ENCODE results near the gene TALDO1.

Gene TALDO1

GRCh38 chr11:772429-773390, 25.4 kb downstream of the TALDO1 start:
- H3K4me1 ChIP-seq (ENCODE audit: control insufficient read depth, insufficient read depth, low read length, poor library complexity, severe bottlenecking), result peaks cover 9% of the 10 kb centered on the region
- H3K4me3 ChIP-seq (ENCODE audit: extremely low read depth, insufficient read depth, low read length, poor library complexity, severe bottlenecking), result no peak overlapping the region
- H3K27ac ChIP-seq (ENCODE audit: low read depth, low read length, severe bottlenecking), result no peak overlapping the region
- peaks cover 60% of the 10 kb centered on the region for H3K36me3 ChIP-seq (ENCODE audit: control insufficient read depth, insufficient read depth, low read length)
- no peaks in the 10 kb centered on the region for H3K9me3 ChIP-seq (ENCODE audit: control insufficient read depth, low read length)
- WGBS, 2 experiments (ENCODE audit: insufficient coverage in 2 of 2), result 89 to 90% methylated on average over 34 of the region's 34 CpGs

GRCh38 chr11:773425-773824, 26.2 kb downstream of the TALDO1 start:
- 93 to 100% methylated on average over 5 of the region's 5 CpGs for WGBS, 2 experiments (ENCODE audit: insufficient coverage in 2 of 2)
- H3K9me3 ChIP-seq (ENCODE audit: control insufficient read depth, low read length), result no peaks in the 10 kb centered on the region
- no peak overlapping the region for H3K4me3 ChIP-seq (ENCODE audit: extremely low read depth, insufficient read depth, low read length, poor library complexity, severe bottlenecking)
- peaks cover 60% of the 10 kb centered on the region for H3K36me3 ChIP-seq (ENCODE audit: control insufficient read depth, insufficient read depth, low read length)
- no peak overlapping the region for H3K27ac ChIP-seq (ENCODE audit: low read depth, low read length, severe bottlenecking)
- H3K4me1 ChIP-seq (ENCODE audit: control insufficient read depth, insufficient read depth, low read length, poor library complexity, severe bottlenecking), result peaks cover 9% of the 10 kb centered on the region

DNA sequence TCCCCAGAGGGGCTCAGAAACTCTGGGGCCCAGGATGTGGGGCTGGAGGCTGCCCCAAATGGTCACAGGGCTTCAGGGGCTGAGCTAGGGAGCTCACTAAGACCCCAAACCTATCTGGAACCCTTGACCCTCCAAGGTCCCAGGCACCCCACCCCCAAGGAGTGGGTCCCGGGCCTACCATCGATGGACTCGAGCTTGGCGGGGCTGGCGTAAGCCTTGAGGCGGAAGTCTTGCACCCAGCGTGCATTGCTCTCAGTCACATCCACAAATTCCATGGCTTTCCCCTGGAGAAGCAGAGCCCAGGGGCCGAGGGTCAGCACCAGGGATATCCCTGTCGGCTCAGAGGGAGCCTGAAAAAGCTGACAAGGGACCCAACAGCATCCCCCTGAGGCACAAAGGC, 26.6 kb downstream of the TALDO1 start:
- 97 to 98% methylated on average over 9 of the region's 9 CpGs for WGBS, 2 experiments (ENCODE audit: insufficient coverage in 2 of 2)
- peaks cover 9% of the 10 kb centered on the region for H3K4me1 ChIP-seq (ENCODE audit: control insufficient read depth, insufficient read depth, low read length, poor library complexity, severe bottlenecking)
- no peaks in the 10 kb centered on the region for H3K9me3 ChIP-seq (ENCODE audit: control insufficient read depth, low read length)
- peaks cover 58% of the 10 kb centered on the region for H3K36me3 ChIP-seq (ENCODE audit: control insufficient read depth, insufficient read depth, low read length)
- no peak overlapping the region for H3K27ac ChIP-seq (ENCODE audit: low read depth, low read length, severe bottlenecking)
- H3K4me3 ChIP-seq (ENCODE audit: extremely low read depth, insufficient read depth, low read length, poor library complexity, severe bottlenecking), result no peak overlapping the region

DNA sequence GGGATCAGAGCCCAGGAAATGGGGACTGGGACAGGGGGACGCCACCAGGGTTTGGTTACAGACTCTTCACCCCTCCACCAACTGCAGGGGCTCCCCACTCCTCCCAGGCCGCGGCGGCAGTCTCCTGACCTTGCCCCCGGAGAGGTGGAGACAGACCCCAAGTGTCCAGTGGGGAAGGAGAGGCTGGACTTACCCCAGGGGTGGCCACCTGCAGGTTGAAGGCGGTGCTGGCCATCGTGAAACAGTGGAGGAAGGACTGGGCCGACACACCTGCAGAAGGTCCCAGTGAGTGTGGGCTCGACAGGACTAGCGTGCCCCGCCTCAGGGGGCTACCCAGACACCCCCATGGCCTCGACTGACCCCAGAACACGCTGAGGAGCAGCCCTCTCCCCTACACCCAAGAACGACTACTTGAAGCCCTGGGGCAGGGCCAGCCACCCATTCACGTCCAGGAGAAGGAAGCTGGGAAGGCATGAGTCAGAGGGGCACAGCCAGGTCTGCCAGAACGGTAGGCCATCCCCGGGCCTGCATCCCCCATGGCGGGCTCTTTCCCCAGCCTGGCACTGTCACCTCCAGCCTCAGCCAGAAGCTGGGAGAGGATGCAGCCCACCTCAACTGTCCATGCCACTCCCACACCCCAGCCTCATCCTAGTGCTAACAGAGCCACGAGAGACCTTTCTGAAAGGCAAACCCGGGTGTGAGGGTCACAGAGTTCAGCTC, 27.8 kb downstream of the TALDO1 start:
- Histone ChIP-seq H3K4me3 (ENCODE audit: extremely low read depth, insufficient read depth, low read length, poor library complexity, severe bottlenecking) (peak overlapping the region; percentile 93), H3K9me3 (ENCODE audit: control insufficient read depth, low read length) (no peaks in the 10 kb centered on the region), H3K4me1 (ENCODE audit: control insufficient read depth, insufficient read depth, low read length, poor library complexity, severe bottlenecking) (peaks cover 9% of the 10 kb centered on the region), H3K36me3 (ENCODE audit: control insufficient read depth, insufficient read depth, low read length) (peaks cover 59% of the 10 kb centered on the region), H3K27ac (ENCODE audit: low read depth, low read length, severe bottlenecking) (no peak overlapping the region)
- WGBS, 2 experiments (ENCODE audit: insufficient coverage in 2 of 2), result 83 to 88% methylated on average over 13 to 17 of the region's 20 CpGs

GRCh38 chr11:776263-776560, 28.9 kb downstream of the TALDO1 start:
- H3K9me3 ChIP-seq (ENCODE audit: control insufficient read depth, low read length), result no peaks in the 10 kb centered on the region
- WGBS, 2 experiments (ENCODE audit: insufficient coverage in 2 of 2), result 24 to 42% methylated on average over 5 to 9 of the region's 11 CpGs
- peak overlapping the region; percentile 93 for H3K4me3 ChIP-seq (ENCODE audit: extremely low read depth, insufficient read depth, low read length, poor library complexity, severe bottlenecking)
- peaks cover 9% of the 10 kb centered on the region for H3K4me1 ChIP-seq (ENCODE audit: control insufficient read depth, insufficient read depth, low read length, poor library complexity, severe bottlenecking)
- H3K27ac ChIP-seq (ENCODE audit: low read depth, low read length, severe bottlenecking), result no peak overlapping the region
- peaks cover 51% of the 10 kb centered on the region for H3K36me3 ChIP-seq (ENCODE audit: control insufficient read depth, insufficient read depth, low read length)

DNA sequence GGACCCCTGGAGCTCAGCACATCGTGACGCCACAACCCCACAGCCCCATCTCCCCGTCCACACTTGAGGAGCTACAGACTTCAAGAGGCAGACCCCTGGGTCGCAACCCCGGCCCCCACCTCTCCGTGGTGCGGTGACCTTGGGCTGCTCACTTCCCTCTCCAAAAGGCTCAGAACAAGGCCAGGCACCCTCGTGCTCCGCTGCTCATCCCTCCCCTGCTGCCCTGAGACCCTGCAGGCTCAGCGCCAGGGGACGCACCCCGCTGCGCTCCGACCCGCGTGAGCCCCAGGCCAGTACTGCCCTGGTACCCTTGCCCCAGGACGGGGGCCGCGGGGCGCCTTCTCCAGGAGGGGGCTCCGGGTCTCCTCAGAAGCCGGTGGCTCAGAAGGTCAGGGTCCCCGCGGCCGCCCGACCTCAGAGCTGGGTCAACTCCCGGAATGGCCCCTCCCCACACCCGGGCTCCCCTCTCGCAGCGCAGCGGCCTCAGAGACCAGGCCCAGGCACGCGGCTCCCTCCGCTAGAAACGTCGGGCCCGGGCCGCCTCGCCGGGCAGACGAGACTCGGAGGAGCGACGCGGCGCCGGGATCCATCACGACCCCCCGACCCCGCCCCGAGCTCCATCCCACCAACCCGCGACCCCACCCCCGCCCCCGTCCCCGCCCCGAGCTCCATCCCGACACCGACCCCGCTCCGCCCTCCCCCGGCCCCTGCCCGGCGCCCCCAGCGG, 29.5 kb downstream of the TALDO1 start:
- Histone ChIP-seq H3K9me3 (ENCODE audit: control insufficient read depth, low read length) (no peaks in the 10 kb centered on the region), H3K36me3 (ENCODE audit: control insufficient read depth, insufficient read depth, low read length) (peaks cover 46% of the 10 kb centered on the region), H3K27ac (ENCODE audit: low read depth, low read length, severe bottlenecking) (peak overlapping the region; percentile 86), H3K4me1 (ENCODE audit: control insufficient read depth, insufficient read depth, low read length, poor library complexity, severe bottlenecking) (peaks cover 9% of the 10 kb centered on the region), H3K4me3 (ENCODE audit: extremely low read depth, insufficient read depth, low read length, poor library complexity, severe bottlenecking) (peak overlapping the region; percentile 93)
- 0 to 1% methylated on average over 34 to 38 of the region's 65 CpGs for WGBS, 2 experiments (ENCODE audit: insufficient coverage in 2 of 2)

DNA sequence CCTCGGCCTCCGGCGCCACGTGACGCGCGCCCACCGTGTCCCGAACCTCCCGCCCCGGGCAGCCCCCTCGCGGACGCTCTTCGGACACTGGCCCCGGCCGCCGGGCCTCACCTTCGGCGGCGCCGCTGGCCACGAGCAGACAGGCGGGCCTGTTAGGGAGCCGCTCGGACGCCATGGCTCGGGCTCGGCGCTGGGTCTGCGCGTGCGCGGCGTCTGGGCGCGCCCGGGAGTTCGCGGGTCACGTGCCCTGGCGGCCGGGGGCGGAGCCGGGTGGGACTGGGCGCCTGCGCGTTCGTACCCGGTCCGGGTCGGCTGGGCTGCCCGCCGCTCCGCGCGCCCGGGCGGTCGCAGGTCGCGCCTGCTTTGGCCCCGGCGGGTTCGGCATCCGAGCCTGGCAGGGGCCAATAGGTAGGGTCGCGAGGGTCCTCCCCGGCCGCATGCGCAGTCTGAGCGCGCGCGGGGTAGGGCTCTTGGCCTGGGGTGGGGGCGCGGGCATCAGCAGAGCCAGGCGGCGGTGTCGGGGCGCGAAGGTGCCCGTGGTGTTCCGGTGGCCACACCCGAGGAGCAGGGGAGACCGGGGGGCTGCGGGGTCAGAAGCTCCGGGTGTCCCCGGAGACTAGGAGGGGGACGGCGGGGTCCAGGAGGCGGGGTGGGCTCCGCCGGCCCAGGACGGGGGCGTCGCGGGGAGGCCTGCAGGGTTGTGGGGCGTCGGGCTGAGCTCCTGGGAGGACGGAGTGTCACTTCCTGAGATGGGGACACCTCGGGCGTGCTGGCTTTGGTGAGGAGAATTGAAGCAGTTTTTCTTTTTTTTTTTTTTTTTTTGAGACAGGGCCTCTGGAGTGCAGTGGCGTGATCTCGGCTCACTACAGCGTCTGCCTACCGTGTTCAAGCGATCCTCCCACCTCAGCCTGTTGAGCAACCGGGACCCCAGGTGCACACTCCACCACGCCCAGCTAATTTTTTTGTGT, 30.3 kb downstream of the TALDO1 start, which contains the start of gene GATD1:
Gene GATD1, minus strand, starts transcription at position 200 of the 968 bp plus-strand sequence. Its CDS starts 25 bp downstream, at position 175.
- H3K4me3 ChIP-seq (ENCODE audit: extremely low read depth, insufficient read depth, low read length, poor library complexity, severe bottlenecking), result peak within 1 kb of the TSS; percentile 93
- peak within 1 kb of the TSS; percentile 86 for H3K27ac ChIP-seq (ENCODE audit: low read depth, low read length, severe bottlenecking)
- peaks cover 38% of the 10 kb centered on the region for H3K36me3 ChIP-seq (ENCODE audit: control insufficient read depth, insufficient read depth, low read length)
- H3K4me1 ChIP-seq (ENCODE audit: control insufficient read depth, insufficient read depth, low read length, poor library complexity, severe bottlenecking), result peaks cover 9% of the 10 kb centered on the region
- WGBS, 2 experiments (ENCODE audit: insufficient coverage in 2 of 2), result 0 to 2% methylated on average over 43 to 103 of the region's 110 CpGs
- no peaks in the 10 kb centered on the region for H3K9me3 ChIP-seq (ENCODE audit: control insufficient read depth, low read length)

- 95% methylated on average over 18 of the region's 23 CpGs for WGBS, 2 experiments (ENCODE audit: insufficient coverage in 2 of 2)
- Histone ChIP-seq H3K27ac (ENCODE audit: low read depth, low read length, severe bottlenecking) (no peak overlapping the region), H3K9me3 (ENCODE audit: control insufficient read depth, low read length) (no peaks in the 10 kb centered on the region), H3K4me1 (ENCODE audit: control insufficient read depth, insufficient read depth, low read length, poor library complexity, severe bottlenecking) (peaks cover 13% of the 10 kb centered on the region), H3K4me3 (ENCODE audit: extremely low read depth, insufficient read depth, low read length, poor library complexity, severe bottlenecking) (no peak overlapping the region), H3K36me3 (ENCODE audit: control insufficient read depth, insufficient read depth, low read length) (peaks cover 22% of the 10 kb centered on the region)
These were observed 32.0 kb downstream of the TALDO1 start for GRCh38 chr11:778976-779954.

DNA sequence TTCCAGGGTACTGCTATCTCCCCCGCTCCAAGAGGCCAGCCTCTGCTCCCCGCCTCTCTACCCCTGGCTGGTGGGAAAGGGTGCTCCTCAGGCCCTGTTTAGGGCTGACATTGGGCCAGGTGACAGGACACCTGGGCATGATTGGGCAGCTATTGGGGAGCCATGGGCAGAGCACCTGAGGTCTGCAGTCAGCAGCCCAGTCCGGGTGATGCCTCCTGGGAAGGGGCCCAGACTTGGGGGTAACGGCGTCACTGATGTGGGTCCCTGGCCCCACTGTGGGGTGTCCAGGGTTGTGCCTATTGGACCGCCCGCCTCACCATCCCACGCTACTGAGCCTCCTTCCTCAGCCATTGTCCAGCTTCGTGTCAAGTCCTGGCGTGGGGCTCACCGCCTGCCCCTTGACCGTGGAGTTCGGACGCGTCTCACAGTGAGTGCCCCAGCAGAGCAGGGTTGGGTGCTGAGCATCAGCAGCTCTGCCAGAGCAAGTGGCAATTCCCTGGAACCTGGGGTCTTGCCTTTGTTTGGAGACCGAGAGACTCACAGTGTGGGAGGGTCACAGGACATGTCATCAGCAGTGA, 32.8 kb downstream of the TALDO1 start:
- WGBS, 2 experiments (ENCODE audit: insufficient coverage in 2 of 2), result 97 to 98% methylated on average over 14 to 16 of the region's 16 CpGs
- no peak overlapping the region for H3K27ac ChIP-seq (ENCODE audit: low read depth, low read length, severe bottlenecking)

More for the DNA sequence above, 32.8 kb downstream of the TALDO1 start:
- H3K4me1 ChIP-seq (ENCODE audit: control insufficient read depth, insufficient read depth, low read length, poor library complexity, severe bottlenecking), result peaks cover 10% of the 10 kb centered on the region
- peaks cover 17% of the 10 kb centered on the region for H3K36me3 ChIP-seq (ENCODE audit: control insufficient read depth, insufficient read depth, low read length)
- no peak overlapping the region for H3K4me3 ChIP-seq (ENCODE audit: extremely low read depth, insufficient read depth, low read length, poor library complexity, severe bottlenecking)
- H3K9me3 ChIP-seq (ENCODE audit: control insufficient read depth, low read length), result no peaks in the 10 kb centered on the region

Data from mesodermal cell (in vitro differentiated cells).